ENCODE results near the gene ADGRG3. TPM values are rescaled to one million over a fixed set of nuclear protein-coding genes. Genes with fewer than 3 reads are reported as not detected.

ADGRG3 gene
- total and polyA plus RNA-seq, 2 experiments from 2014 or later = not detected

- no peaks in the 10 kb centered on the region for H3K9me3 ChIP-seq (ENCODE audit: low read depth)
- no peaks in the 10 kb centered on the region for H3K9me2 ChIP-seq (replicated peaks; ENCODE audit: insufficient read depth)
- no peak overlapping the region for H3K4me3 ChIP-seq
- TF ChIP-seq CTCF (IDR thresholded peaks at IDR 0.05; ENCODE audit: poor library complexity) (no peak), EZH2 (IDR thresholded peaks at IDR 0.05; ENCODE audit: borderline replicate concordance) (no peak), EZH2phosphoT487 (IDR thresholded peaks at IDR 0.05; ENCODE audit: low read depth, severe bottlenecking, unreplicated experiment) (no peak)
- no peaks in the 10 kb centered on the region for H3K79me2 ChIP-seq
- no peak overlapping the region for H3K4me2 ChIP-seq
- H3K4me1 ChIP-seq (ENCODE audit: insufficient read depth) = no peaks in the 10 kb centered on the region
- H4K20me1 ChIP-seq (ENCODE audit: insufficient read depth, poor library complexity, severe bottlenecking) = no peaks in the 10 kb centered on the region
- no peak overlapping the region for H2AFZ ChIP-seq
- DNase-seq (ENCODE audit: low spot score) = no peak
- no peak overlapping the region for H3K27ac ChIP-seq
- no peaks in the 10 kb centered on the region for H3K27me3 ChIP-seq
- no peaks in the 10 kb centered on the region for H3K36me3 ChIP-seq (replicated peaks; ENCODE audit: insufficient read depth, low read depth)
- 89% methylated on average over 15 of the region's 15 CpGs for WGBS (ENCODE audit: low lambda C conversion rate, missing lambda C conversion rate)
Observed at GRCh38 chr16:57663917-57664661, 4.0 kb upstream of the ADGRG3 start.

- Histone ChIP-seq H3K4me2 (no peak overlapping the region), H3K27ac (no peak overlapping the region), H3K4me1 (ENCODE audit: insufficient read depth) (no peaks in the 10 kb centered on the region), H4K20me1 (ENCODE audit: insufficient read depth, poor library complexity, severe bottlenecking) (no peaks in the 10 kb centered on the region), H3K9me3 (ENCODE audit: low read depth) (no peaks in the 10 kb centered on the region), H3K36me3 (replicated peaks; ENCODE audit: insufficient read depth, low read depth) (no peaks in the 10 kb centered on the region), H2AFZ (no peak overlapping the region), H3K79me2 (no peaks in the 10 kb centered on the region), H3K4me3 (no peak overlapping the region), H3K9me2 (replicated peaks; ENCODE audit: insufficient read depth) (no peaks in the 10 kb centered on the region), H3K27me3 (no peaks in the 10 kb centered on the region)
- WGBS (ENCODE audit: low lambda C conversion rate, missing lambda C conversion rate) = 90% methylated on average over 6 of the region's 6 CpGs
- TF ChIP-seq EZH2 (IDR thresholded peaks at IDR 0.05; ENCODE audit: borderline replicate concordance) (no peak), EZH2phosphoT487 (IDR thresholded peaks at IDR 0.05; ENCODE audit: low read depth, severe bottlenecking, unreplicated experiment) (no peak), CTCF (IDR thresholded peaks at IDR 0.05; ENCODE audit: poor library complexity) (no peak)
- no peak for DNase-seq (ENCODE audit: low spot score)
Observed at GRCh38 chr16:57664662-57665025, 3.5 kb upstream of the ADGRG3 start.

GRCh38 chr16:57665541-57665940, 2.6 kb upstream of the ADGRG3 start:
- DNase-seq (ENCODE audit: low spot score) = no peak
- TF ChIP-seq EZH2phosphoT487 (IDR thresholded peaks at IDR 0.05; ENCODE audit: low read depth, severe bottlenecking, unreplicated experiment) = no peak
- TF ChIP-seq CTCF (IDR thresholded peaks at IDR 0.05; ENCODE audit: poor library complexity) = no peak
- no peak for TF ChIP-seq EZH2 (IDR thresholded peaks at IDR 0.05; ENCODE audit: borderline replicate concordance)
- Histone ChIP-seq H4K20me1 (ENCODE audit: insufficient read depth, poor library complexity, severe bottlenecking) (no peaks in the 10 kb centered on the region), H3K4me2 (no peak overlapping the region), H3K9me2 (replicated peaks; ENCODE audit: insufficient read depth) (no peaks in the 10 kb centered on the region), H3K36me3 (replicated peaks; ENCODE audit: insufficient read depth, low read depth) (no peaks in the 10 kb centered on the region), H3K79me2 (no peaks in the 10 kb centered on the region), H3K27me3 (no peaks in the 10 kb centered on the region), H3K4me1 (ENCODE audit: insufficient read depth) (no peaks in the 10 kb centered on the region), H3K9me3 (ENCODE audit: low read depth) (no peaks in the 10 kb centered on the region), H2AFZ (no peak overlapping the region), H3K27ac (no peak overlapping the region), H3K4me3 (no peak overlapping the region)
- 74% methylated on average over 3 of the region's 4 CpGs for WGBS (ENCODE audit: low lambda C conversion rate, missing lambda C conversion rate)
